Epithelial cell of prostate (primary cell): Measurements from ENCODE around the gene FSTL4.
"Not testable (repeated sequence)": the region's sequence is repeated elsewhere in the genome, so short reads cannot be mapped to it uniquely, and the experiment has no call there.

Experiments
- DNase-seq: peaks from one replicate; pipeline ENCODE4 v3.0.0-alpha.2; 2011; ENCODE audit warnings: low read depth, low spot score
- H3K27ac ChIP-seq: fragments of 450-650 bp; 2 replicates; pipeline ENCODE4 v1.5.1; 2017; ENCODE audit warnings: mild to moderate bottlenecking

Gene FSTL4

DNA sequence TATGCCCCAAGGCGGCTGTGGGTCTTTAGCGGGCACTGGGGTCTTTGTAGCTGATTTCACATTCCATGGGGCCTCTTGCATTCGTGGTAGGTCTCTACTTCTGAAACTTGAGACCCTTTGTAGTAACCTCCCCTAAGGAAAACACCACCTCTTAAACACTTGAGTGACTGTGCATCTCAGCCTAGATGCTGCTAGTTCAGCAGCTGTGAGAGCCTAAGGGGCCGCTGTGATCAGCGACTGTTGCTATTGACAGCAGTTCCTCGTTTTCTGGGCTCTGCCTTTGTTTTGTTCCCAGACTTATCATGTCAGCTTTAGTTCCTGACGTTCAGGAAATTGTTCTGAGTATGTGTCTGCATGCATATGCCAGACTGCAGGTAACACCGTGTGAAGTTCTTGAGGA, 389.4 kb downstream of the FSTL4 start:
- H3K27ac ChIP-seq = no peak overlapping the region

DNA sequence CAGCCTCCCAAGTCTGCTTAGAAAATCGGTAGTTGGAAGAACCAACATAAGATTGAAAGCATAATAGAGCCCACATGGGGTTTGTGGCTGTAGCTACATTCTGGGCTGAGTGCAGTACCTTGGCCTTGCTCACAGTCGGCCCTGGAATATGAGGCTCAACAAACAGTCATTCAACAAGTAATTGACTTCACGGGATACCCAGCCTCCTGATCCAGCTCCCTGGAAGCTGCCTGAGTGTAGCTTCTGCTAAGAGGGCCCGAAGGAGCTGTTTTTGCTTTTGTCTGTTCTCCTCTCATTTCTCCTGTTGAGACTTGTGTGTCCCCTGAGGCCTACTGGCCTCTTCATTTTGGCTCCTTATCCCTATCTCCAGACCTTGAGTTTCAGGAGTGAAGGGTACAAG, 389.8 kb downstream of the FSTL4 start:
- no peak overlapping the region for H3K27ac ChIP-seq
- no peak for DNase-seq

More for the DNA sequence above, 389.4 kb downstream of the FSTL4 start:
- DNase-seq = no peak

DNA sequence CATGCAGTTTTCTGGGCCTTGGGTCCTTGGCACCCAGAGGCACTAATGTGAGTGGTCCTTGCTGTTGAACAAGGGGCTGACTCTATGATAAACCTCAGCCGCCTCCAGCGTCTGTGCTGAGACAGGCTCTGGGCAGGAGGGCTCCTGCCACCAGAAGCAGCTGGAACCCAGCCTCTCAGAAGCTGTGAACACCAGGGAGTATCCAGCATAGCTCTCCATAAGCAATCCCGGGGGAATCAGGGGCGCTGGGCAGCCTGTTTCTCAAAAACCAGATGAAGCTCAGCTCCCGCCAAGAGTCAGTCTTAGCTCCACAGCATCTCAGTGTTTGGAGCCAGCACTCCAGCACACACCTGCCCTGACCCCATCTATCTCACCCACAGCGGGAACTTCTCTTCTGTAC, 390.3 kb downstream of the FSTL4 start:
- DNase-seq = no peak
- no peak overlapping the region for H3K27ac ChIP-seq

DNA sequence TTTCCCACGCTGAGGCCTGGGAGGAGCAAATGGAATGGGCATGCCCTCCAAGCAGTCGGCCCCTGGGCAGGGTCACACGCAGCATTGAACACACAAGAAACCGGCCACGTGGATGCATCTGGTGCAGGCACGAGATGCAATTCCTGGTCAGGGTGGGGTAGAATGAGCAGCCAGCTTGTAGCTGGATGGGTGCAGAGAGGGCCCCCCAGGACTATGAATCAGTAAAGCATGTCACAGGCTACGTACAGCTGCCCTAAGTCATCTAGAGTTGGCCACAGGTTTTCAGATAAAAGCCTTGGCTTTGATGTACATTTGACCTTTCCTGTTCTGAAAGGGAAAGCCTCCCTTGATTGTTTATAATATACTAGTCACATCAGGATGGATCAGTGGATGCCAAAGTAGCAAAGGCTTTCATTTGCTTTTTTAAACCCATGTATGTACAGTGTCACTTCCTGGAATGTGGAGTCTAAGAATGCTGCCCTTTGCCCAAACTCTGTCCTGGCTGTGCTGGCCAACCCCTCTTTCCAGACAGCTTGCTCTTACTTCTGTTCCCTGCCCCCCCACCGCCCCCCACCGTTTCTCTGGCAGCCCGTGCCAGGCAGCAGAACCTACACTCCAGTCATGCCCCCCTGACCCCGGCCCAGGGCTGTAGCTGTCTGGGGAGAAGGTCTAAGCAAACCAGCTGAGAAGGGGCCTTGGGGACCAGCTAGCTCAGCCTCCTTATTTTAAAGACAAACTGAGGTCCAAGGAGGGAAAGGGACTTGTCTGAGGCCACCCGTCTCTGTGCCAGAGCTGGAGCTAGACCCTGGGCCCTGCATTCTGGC, 391.3 kb downstream of the FSTL4 start:
- no peak overlapping the region for H3K27ac ChIP-seq
- DNase-seq = no peak

DNA sequence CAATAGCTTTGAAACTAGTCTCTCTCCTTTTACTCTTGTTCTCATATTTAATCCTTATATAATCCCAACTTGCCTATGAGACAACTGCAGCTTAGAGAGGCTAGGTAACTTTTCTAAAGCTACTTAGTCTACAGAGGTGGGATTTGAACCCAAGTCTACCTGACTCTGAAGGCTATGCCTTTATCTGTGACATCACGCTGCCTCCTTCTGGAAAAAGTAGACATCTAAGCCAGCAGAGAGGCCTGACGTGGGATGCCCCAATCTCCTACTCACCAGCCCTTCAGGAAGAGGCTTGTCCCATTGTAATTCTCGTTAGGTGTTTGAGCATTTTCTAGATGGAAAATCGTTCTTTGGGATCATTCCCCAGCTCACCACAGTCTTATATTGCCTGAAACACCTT, 393.0 kb downstream of the FSTL4 start:
- DNase-seq = no peak
- H3K27ac ChIP-seq = no peak overlapping the region

DNA sequence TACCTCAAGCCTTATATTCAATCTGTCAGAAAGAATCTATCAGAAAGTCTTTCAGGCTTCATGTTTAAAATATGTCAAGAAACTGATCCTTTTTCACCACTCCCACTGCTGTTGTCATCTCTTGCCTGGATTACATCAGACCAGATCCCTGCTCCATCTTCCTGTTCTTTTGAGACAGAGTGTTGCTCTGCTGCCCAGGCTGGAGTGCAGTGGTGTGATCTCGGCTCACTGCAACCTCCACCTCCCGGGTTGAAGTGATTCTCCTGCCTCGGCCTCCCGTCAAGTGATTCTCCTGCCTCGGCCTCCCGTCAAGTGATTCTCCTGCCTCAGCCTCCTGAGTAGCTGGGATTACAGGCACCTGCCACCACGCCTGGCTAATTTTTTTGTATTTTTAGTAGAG, 396.2 kb downstream of the FSTL4 start:
- not testable (repeated sequence) for DNase-seq, H3K27ac ChIP-seq

DNA sequence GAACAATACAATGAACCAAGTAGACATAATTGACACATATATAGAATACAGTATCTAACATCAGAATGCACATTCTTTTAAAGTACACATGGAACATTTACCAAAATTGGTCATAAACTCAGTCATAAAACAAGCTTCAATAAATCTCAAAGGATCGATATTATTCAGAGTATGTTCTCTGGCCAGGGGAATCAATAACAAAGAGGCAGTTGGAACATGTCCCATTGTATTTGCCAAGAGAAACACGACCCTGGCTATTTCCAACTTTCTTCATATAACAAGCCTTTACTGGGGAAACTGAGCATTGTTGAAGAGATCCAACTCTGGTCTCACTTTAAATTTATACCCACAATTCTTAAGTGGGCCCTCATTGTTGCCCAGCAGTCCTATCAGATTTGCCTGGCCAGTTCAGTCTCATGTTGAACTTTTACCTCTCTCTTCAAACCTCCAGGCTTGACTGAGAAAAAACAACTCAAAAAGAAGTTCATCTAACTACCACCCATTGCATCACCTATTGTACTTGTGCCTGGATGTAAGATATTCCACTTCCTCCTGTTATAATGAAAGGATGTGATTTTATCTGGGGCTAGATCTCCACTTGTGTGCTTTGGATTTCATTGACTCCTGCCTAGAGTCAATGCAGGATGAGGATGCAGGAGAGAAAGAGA, 398.1 kb downstream of the FSTL4 start:
- H3K27ac ChIP-seq = no peak overlapping the region
- DNase-seq = no peak

DNA sequence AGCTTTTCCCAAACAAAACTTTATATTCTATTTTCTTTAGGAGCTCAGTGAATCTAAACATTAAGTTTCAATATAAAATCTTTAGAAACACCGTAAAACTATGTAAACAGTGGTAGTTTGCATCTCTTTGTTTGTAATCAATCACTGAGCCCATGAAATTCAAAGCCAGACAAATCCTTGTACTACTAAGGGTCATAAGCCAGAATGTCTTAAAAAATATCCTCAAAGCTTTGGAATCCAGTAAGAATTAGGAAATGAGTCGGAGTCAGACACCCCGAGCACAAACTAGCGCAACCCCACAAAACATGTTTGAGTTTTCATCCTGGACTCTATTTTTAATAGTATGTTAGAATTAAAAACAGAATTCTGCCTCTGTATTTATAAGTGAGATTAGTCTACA, 406.7 kb downstream of the FSTL4 start:
- H3K27ac ChIP-seq = no peak overlapping the region
- DNase-seq = no peak

DNA sequence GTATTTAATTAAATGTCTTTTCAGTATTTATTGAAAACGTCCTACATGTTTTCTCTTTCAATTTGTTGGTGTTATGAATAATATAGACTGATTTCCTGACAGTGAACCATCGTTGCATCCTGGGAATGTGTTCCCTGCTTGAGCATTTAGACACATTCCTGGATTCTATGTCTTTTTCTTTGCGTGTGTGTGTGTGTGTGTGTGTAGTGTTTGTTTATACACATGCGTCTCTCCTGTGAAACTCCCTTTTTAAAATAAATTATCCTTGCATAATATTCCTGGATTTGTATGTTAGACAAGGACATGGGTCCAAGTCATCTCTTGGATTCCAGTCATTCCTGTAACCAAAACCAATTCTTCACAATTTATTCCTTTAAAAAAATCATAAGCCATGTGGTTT, 407.1 kb downstream of the FSTL4 start:
- no peak overlapping the region for H3K27ac ChIP-seq
- no peak for DNase-seq

DNA sequence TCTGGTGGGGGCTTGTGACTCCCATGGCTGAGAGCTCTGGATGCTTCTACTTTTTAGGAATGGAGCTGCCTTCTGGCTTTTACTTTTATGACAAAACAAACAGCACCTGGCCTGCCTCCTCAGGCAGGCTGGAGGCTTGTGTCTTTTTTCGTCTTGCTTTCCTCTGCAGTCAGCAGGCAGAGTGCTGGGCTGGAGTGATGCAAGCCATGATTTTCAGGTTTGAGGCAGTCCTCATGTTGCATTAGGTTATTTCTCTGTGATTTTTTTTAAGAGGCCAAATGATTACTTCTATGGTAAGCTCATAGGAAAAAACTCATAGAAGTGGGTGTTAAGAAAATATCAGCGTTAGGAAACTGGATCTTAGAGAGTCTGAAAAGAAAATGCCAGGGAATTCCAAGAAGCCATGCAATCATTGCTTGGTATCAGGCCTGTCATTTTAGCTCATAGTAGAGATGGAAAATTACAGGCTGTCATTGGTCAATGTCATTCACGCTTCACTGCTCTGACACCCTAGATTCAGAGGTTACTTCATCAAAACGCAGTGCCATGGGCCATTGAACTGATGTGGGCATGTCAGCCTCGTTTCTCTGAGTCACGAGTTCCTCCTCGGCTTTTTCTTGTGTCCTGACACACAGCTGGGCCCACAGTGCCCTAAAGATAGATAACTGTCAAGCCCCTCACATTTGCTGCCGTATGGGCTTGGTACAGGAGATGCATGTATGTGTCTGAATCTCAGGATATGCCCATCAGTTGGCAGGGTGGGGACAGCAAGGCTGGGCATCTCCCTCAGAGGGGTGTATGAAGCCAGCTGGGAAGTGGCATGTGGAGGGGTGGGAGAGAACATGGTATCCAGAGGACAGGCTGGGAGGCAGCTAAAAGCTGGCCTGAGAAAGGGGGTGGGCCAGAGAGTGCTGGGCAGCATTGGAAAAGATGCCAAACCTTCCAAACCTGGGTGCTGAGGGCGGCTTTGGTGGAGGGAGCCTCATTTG, 408.7 kb downstream of the FSTL4 start:
- no peak for DNase-seq
- H3K27ac ChIP-seq = no peak overlapping the region

DNA sequence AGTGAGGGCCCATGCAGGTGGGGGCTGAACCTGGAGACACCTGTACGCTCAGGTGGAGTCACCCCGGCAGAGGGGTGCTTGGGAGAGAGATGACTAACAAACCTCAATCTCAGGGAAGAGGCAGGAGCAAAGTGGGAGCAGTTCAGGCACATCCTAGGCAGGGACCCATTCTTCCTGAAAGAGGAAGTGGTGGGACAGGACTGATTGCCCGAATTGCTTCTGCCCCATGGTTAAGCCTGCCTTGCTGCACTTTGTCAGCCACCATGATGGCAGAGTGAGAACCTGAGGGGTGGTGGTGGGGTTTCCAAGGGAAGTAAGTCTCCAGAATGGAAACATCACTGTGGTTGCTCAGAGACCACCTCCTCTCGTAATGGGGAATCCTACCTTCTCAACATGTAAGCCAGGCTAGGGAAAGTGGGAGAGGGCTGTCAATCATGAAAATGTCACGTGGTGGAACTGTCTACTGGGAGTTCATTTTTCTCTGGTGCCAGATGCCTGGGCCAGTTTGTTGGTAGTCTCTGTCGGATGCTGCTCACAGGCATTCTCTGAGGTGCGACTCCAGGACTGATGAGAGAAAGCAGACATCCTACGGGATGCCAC, 410.2 kb downstream of the FSTL4 start:
- no peak for DNase-seq
- H3K27ac ChIP-seq = no peak overlapping the region

DNA sequence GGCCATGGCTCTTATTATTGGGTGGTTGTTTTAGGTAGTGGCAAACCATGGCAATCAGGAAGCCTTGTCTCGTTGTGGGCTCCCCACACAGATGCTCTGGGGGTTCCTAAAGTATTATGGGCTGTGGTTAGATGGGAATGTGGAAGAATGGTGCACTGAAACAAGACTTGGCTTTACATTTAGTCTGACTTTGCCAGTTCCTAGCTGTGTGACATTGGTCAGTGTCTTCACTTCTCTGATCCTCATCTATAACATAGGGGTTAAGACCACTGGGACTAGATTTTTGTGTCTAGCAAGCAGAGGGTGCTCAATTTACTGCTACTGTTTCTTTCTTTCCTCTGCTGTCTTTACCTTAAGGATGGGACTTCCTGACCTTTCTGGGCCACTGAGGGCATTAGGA, 411.0 kb downstream of the FSTL4 start:
- H3K27ac ChIP-seq = no peak overlapping the region
- no peak for DNase-seq

DNA sequence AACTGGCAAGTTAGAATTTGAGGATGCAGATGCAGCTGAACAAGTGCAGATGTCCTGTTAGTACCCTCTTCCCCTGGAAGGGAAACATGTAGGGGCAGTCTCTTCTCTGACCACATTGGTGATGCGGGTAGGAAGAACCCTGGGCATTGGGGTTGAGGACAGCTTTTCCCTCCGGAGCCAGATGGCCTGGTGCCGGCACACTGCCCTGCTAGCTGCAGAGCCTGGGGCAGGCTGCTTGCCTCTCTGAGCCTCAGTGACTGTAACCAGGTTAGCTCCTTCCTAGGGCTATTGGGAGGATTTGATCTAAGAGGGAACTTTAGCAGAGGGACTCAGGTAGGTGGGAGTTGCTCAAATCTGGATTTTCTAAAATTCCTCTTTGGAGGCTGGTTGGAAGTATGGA, 412.1 kb downstream of the FSTL4 start:
- DNase-seq = no peak
- H3K27ac ChIP-seq = no peak overlapping the region

DNA sequence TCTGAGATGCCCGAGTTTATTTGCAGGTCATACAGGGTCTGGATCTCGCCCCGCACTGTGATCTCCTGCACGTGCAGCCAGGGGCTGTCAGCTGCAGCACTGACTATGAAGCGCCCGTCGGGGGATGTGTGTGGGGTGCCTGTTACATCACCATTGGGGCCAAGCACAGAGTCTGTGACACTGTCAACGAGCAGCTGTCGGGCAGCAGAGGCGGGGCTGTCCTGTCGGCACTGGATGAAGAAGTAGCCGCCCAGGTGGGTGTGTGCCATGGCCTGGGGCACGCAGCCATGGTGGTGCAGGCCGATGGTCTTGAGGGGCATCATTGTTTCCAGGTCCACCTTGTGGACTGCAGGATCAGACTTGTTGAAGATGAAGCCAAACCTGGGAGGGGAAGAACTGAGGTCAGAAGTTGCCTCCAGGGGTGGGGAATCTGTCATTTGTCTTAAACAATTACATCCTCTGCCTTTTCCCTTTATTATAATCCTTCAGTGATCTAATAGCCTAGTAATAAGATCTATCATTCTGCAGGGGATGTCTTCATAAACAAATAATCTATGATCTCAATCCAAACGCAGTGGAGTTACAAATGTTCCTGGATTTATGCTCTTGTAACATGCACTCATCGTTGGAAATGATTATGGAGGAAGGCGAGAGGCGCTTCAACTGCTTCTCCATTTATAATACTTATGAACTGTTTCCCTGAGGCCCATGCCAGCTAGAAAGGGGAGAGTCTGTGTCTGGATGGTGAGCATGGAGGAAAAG, 412.7 kb downstream of the FSTL4 start:
- no peak overlapping the region for H3K27ac ChIP-seq
- DNase-seq = no peak

DNA sequence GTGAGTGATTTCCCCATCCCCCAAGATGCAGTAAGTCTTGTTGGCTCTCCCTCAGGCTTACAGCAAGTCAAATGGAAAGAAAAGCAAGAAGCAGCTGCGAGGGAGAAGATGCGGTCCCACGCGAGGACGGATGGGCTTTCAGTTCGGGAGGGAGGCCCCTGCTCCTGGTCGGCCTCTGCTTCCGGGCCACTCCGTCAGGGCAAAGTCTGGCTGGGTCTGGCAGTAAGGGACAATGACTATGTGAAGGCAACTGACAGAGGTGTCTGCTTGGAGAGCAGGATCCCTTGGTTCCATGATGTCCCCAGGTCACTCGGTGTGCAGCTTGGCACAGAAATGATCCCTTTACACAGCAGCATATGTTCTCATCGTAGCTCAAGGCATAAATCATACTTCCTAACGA, 413.8 kb downstream of the FSTL4 start:
- no peak overlapping the region for H3K27ac ChIP-seq
- no peak for DNase-seq

DNA sequence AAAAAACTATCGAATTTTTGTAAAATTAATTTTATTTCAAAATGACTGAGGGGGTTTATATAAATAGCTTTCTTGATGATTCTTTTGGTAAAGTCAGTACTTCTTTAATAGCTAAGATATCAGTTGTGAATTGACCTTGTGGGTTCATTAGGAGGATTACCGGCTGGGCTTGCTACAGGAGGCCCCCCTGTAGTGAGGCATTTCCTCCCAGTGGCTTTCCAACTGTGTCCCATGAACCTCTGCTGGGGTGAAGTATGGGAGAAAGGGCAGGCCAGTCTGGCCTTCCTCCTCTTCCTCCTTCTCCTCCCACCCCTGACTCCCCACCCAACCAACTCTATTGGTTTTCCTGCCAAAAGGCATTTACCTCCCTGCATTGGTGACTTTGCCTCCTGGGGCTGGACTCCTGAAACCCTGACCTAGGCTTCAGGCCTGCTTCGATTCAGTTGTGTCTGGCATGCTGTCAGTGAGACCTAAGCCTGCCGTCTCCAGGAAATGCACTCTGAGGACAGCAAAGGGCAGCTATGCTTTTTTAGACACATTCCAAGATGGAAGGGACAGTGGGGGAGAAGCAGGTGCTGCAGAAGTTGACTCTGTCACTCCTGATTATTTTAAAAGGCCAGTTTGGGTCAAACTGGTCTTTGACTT, 415.8 kb downstream of the FSTL4 start:
- DNase-seq = no peak
- no peak overlapping the region for H3K27ac ChIP-seq

DNA sequence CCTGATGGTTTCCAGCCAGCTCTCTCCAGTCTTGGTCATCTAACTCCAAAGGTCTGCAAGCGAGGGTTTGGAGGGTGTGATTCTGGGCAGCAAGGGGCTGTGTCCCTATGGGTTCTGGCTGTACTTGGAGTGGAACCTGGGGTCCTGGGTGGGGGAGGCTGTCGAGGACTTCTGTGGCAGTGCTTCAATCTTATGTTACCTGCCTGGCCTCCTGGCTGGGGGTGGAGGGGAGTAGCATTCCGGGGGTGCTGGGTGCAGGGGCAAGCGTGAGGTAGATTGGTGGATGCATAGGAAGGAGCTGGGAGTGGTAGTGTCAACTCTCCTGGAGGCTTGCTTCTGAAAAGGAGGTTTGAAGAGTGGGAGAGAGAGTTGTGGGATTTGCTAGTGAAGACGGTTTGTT, 417.1 kb downstream of the FSTL4 start:
- no peak overlapping the region for H3K27ac ChIP-seq

DNA sequence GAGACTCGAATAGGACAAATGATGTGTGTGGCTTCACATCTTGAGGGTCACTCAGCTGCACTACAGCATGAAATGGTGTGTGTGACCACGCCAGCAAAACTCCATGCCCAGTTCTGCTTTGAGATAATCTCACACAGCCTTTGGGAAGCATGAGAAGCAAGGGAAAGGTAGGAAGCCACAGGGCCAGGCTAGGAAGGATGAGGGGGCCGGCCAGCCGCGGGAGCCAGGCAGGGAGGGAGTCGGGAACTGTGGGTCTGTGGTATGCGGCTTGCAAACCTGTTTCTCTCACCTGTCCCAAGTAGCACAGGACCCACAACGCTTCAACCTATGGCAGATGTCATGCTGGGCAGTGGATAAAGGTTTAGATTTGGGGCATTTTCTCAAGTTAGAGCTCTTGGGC, 418.5 kb downstream of the FSTL4 start:
- no peak for DNase-seq
- no peak overlapping the region for H3K27ac ChIP-seq

More for the DNA sequence above, 417.1 kb downstream of the FSTL4 start:
- no peak for DNase-seq

DNA sequence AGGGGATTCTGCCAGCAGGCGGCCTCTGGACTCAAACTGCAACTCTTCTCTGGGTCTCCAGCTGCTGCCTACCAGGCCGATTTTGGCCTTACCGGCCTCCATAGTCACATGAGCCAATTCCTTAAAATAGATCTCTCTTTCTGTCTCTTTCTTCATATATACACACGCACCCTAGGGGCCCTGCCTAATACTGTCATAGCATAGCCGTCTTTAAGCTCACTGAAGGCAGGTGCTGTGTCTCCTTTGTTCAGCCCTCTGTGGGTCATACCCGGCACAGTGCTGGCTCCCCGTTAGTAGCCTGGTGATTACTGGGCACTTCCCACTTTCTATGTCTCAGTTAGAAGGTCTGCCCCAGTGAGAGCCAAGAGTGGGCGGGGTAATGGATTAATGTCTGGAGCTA, 419.6 kb downstream of the FSTL4 start:
- DNase-seq = no peak
- H3K27ac ChIP-seq = no peak overlapping the region
